GM18505 (cell line): ENCODE measurements around the gene IL6ST.
"Not testable (repeated sequence)": the region's sequence is repeated elsewhere in the genome, so short reads cannot be mapped to it uniquely, and the experiment has no call there.

Experiments used
- ATAC-seq: cut with Tn5 transposase; IDR thresholded peaks from one replicate; pipeline ENCODE4 v1.9.1; 2021; ENCODE audit not compliant: unreplicated experiment
- POLR2A ChIP-seq: IDR thresholded peaks from 4 replicates; pipeline ENCODE4 v1.6.1; 2011; ENCODE audit warnings: borderline replicate concordance; ENCODE audit not compliant: insufficient read depth, insufficient read length; ENCODE audit errors: extremely low read depth

IL6ST gene

GRCh38 chr5:55965525-55965924, 29.2 kb downstream of the IL6ST start:
- TF ChIP-seq POLR2A, result no peak
- no peak for ATAC-seq

- no peak for TF ChIP-seq POLR2A
- ATAC-seq, result no peak
Measured at GRCh38 chr5:55960779-55961178, 34.0 kb downstream of the IL6ST start.

DNA sequence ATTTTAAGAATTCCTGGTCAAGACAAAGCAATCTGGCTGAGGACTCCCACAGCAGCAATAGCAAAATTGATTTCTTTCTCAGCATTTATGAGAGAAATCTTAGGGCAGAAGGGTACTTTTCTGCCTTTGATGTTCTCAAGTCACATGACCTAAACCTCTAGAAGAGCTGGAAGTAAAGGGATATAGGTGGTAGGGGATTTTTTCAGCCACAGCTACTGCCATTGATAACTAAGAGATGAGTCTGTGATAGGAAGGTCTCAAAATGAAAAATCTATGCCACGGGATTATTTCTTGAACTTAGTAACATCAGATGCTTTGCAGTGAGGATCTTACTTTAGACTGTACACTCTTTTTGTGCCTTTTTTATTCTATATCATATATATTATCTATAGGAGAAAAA, 35.6 kb downstream of the IL6ST start:
- TF ChIP-seq POLR2A, result no peak
- ATAC-seq, result no peak

GRCh38 chr5:55941154-55941553, 53.6 kb downstream of the IL6ST start:
- not testable (repeated sequence) for ATAC-seq

GRCh38 chr5:55937598-55937997, 57.2 kb downstream of the IL6ST start:
- not testable (repeated sequence) for ATAC-seq

GRCh38 chr5:55936100-55936693, 58.6 kb downstream of the IL6ST start:
- no peak for ATAC-seq
- no peak for TF ChIP-seq POLR2A

DNA sequence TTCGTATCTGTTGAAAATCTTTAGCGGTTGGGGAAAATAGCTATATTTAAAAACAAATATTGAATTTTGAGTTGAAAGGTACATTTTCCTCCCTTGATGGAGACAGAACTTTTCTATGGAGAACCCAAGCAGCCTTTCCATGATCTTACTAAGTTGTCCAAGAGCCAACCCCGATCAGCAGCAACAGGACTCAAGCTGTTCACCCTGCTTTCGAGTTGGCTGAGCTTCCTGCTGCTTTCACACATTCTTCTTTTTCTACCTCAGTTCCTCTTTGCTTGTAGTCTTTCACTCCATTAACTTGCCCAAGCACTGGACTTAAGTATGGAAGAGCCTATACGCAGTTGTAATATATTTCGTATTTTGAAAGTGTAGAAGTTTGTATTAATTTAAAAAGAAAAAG, 59.4 kb downstream of the IL6ST start:
- no peak for TF ChIP-seq POLR2A
- no peak for ATAC-seq

GRCh38 chr5:55934720-55935119, 60.0 kb downstream of the IL6ST start:
- no peak for ATAC-seq
- TF ChIP-seq POLR2A, result no peak

- no peak for ATAC-seq
- no peak for TF ChIP-seq POLR2A
Measured at GRCh38 chr5:55934115-55934613, 60.6 kb downstream of the IL6ST start.

DNA sequence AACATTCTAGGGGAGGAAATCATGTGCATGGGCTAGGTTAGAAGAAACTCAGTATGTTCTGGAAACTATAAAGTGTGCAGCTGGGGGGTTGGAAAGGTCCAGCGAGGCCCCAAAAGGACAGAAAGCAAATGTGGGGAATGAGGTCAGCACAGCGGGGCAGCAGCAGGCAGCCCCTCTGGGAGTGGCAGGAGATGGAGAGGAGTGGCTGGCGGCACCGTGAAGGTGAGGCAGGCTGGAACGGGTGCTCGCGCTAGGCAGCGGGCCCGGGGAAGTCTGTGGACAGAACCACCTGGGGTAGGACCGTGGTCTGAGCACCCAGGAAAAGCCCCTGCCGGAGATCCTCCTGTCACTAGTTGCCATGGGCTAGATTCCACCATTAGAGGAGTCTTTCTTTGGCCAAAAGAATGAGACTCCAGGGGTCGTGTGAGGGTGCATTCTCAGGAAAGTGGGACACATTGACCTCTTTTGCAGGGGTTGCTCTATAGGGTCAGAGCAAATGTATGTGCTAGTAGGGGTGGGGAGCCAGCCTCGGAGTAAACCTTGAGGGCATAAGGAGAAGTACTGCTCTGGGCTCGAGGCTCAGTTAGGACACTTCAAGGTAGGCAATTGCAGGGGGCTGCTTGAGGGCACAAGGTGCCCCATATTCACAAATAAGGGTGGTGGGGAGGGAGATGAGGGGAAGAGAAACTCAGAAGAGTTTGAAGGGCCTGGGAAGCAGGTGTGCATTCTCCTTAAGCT, 61.2 kb downstream of the IL6ST start:
- no peak for TF ChIP-seq POLR2A
- no peak for ATAC-seq

GRCh38 chr5:55932700-55933099, 62.1 kb downstream of the IL6ST start:
- TF ChIP-seq POLR2A, result no peak
- no peak for ATAC-seq

- ATAC-seq, result no peak
- no peak for TF ChIP-seq POLR2A
Measured at GRCh38 chr5:55929020-55929799, 65.6 kb downstream of the IL6ST start.

GRCh38 chr5:55927861-55928655, 66.7 kb downstream of the IL6ST start:
- no peak for TF ChIP-seq POLR2A
- ATAC-seq, result no peak
